GM19455 (cell line): ENCODE results near the gene CCIN.

Experiments used
- ATAC-seq: cut with Tn5 transposase; IDR thresholded peaks from one replicate; pipeline ENCODE4 v1.9.1; 2021; ENCODE audit not compliant: unreplicated experiment

The CCIN gene

GRCh38 chr9:36140086-36141084, 28.8 kb upstream of the CCIN start:
- no peak for ATAC-seq

GRCh38 chr9:36141288-36141687, 27.9 kb upstream of the CCIN start:
- ATAC-seq = no peak

- no peak for ATAC-seq
These were observed 27.4 kb upstream of the CCIN start for GRCh38 chr9:36141761-36142160.

GRCh38 chr9:36142510-36143244, 26.5 kb upstream of the CCIN start:
- ATAC-seq = no peak

GRCh38 chr9:36143245-36143641, 25.9 kb upstream of the CCIN start:
- ATAC-seq = no peak

- ATAC-seq = no peak
These were observed 24.6 kb upstream of the CCIN start for GRCh38 chr9:36144309-36145232.

- ATAC-seq = no peak
These were observed 23.2 kb upstream of the CCIN start for GRCh38 chr9:36145970-36146369.

- no peak for ATAC-seq
These were observed 22.5 kb upstream of the CCIN start for GRCh38 chr9:36146651-36147050.

- ATAC-seq = no peak
These were observed 21.6 kb upstream of the CCIN start for GRCh38 chr9:36147441-36148175.

- ATAC-seq = no peak
These were observed 20.7 kb upstream of the CCIN start for GRCh38 chr9:36148311-36149051.

- no peak for ATAC-seq
These were observed 20.0 kb upstream of the CCIN start for GRCh38 chr9:36149197-36149596.

- ATAC-seq = no peak
These were observed 18.4 kb upstream of the CCIN start for GRCh38 chr9:36150574-36151315.

- peak; percentile 68 for ATAC-seq
These were observed 17.6 kb upstream of the CCIN start for GRCh38 chr9:36151316-36152210.

GRCh38 chr9:36152741-36153438, 16.3 kb upstream of the CCIN start:
- no peak for ATAC-seq

GRCh38 chr9:36153746-36154145, 15.4 kb upstream of the CCIN start:
- ATAC-seq = no peak

- no peak for ATAC-seq
These were observed 14.7 kb upstream of the CCIN start for GRCh38 chr9:36154331-36154952.

GRCh38 chr9:36156116-36156515, 13.1 kb upstream of the CCIN start:
- ATAC-seq = no peak
